ENCODE measurements around the gene CIB1.
"Not testable (repeated sequence)": the region's sequence is repeated elsewhere in the genome, so short reads cannot be mapped to it uniquely, and the experiment has no call there.

CIB1 gene

DNA sequence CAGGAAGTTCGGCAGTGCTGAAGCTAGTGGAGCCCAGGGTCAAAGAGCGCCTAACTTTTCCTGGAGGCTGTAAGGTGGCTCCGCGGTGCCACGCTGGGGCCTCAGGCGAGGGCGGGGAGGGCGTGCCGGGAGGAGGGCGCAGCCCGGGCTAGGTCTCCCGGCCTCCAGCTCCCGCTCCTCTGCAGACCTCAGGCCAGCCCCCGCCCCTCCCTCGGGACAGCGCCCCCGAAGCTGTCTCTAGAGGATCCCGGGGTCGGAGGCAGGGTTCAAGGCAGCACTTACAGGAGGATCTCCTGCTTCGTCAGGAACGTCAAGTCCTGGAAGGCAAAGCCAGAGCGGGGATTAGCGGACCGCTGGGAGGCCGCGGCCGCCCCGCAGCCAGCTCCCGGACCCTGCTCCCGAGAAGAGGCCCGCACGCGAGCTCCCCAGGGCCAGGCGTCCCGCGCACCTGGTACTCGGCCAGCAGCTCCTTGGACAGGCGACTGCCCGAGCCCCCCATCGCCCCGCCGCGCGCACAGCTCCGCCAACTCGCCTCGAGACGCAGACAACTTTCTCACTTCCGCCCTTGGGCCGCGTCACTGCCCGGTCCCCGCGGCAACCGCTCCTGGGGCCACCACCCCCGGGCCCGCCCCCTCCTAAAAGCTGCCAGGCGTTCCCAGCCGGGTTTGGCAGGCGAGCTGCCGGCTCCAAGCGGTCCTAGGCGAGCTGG lies at the start of gene CIB1:
CIB1 (minus strand) TSS at position 555 of the 709 bp plus-strand sequence; CDS start at position 499, 56 bp downstream.
- FAIRE-seq (no peak), DNase-seq (ENCODE audit: extremely low spot score, insufficient read length, low read depth) (peak; percentile 94)

- not testable (repeated sequence) for DNase-seq (ENCODE audit: extremely low spot score, insufficient read length, low read depth); FAIRE-seq
Observed at GRCh38 chr15:90281637-90282036, 47.9 kb upstream of the CIB1 start.

DNA sequence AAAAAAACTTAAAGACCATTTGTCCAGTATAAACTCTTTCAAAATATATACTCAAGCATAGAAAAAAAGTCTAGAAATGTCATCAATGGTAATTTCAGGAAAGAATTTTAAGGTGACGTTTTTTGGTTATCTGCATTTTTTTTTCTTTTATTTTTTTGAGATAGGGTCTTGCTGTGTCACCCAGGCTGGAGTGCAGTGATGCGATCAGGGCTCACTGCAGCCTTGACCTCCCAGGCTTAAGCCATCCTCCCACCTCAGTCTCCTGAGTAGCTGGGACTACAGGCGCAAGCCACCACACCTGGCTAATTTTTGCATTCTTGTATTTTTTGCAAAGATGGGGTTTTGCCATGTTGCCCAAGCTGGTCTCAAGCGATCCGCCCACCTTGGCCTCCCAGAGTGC lies 47.0 kb upstream of the CIB1 start:
- not testable (repeated sequence) for FAIRE-seq; DNase-seq (ENCODE audit: extremely low spot score, insufficient read length, low read depth)

DNA sequence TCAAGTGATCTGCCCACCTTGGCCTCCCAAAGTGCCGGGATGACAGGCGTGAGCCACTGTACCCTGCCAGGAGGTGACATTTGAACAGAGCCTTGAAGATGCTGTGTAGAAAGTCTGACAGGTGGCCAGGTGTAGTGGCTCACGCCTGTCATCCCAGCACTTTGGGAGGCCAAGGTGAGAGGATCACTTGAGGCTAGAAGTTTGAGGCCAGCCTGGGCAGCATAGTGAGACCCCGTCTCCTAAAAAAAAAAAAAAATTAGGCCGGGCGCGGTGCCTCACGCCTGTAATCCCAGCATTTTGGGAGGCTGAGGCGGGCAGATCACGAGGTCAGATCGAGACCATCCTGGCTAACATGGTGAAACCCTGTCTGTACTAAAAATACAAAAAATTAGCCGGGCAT lies 44.7 kb upstream of the CIB1 start:
- FAIRE-seq; DNase-seq (ENCODE audit: extremely low spot score, insufficient read length, low read depth): not testable (repeated sequence)

DNA sequence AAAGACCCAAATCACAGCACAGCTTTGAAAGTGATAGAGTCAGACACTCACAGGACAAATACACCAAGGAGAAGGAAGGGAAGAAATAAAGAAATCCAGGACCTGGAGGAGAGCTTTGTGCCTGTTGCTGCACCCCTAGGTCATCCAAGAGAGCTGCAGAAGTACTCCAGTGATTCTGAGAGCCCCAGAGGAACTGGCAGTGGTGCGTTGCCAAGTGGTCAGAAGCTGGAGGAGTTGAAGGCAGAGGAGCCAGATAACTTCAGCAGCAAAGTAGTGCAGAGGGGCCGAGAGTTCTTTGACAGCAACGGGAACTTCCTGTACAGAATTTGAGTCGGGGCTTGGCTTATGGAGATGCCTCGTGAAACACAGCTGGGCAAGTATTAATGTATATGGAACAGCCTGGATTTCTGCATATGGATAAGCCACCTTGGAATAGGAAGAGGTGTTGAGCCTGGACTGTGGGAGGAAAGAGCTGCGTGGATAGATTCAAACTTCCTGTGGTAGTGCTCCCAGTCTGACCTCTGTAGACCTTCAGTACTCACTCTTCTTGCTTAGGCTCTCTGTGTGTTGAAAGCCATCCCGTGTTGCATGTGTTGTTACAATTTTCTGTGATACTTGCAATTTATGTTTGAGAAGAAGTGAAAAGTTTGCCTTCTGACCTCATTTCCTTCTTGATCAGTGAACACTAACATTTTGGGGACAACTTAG lies 37.9 kb upstream of the CIB1 start:
- DNase-seq (ENCODE audit: extremely low spot score, insufficient read length, low read depth) (no peak), FAIRE-seq (no peak)

DNA sequence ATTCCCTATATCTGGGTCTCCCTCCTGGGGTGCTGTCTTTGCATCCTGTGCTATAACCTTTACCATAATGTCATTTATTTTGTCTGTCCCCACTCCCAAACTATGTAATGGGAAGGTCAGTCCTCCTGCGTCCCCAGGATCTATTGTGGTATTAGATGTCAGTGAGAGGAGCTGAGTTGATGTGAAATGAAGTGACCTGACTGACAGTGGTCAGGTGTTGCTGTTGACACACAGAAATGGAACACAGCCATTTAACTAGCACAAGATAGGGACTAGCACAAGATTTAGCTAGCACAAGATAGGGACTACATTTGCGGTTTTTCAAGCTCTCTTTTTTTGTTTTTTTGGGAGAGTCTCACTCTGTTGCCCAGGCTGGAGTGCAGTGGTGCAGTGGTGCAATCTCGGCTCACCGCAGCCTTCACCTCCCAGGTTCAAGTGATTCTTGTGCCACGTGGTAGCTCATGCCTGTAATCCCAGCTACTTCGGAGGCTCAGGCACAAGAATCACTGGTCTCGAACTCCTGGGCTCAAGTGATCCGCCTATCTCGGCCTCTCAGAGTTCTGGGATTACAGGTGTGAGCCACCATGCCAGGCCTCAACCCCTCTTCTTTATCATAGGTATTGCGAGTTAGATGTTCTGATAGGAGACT lies 36.9 kb upstream of the CIB1 start:
- DNase-seq (ENCODE audit: extremely low spot score, insufficient read length, low read depth) (no peak), FAIRE-seq (no peak)

GRCh38 chr15:90268415-90268814 lies 34.7 kb upstream of the CIB1 start:
- FAIRE-seq: no peak
- no peak for DNase-seq (ENCODE audit: extremely low spot score, insufficient read length, low read depth)

- FAIRE-seq (no peak), DNase-seq (ENCODE audit: extremely low spot score, insufficient read length, low read depth) (no peak)
Observed at GRCh38 chr15:90266485-90266884, 32.7 kb upstream of the CIB1 start.

- DNase-seq (ENCODE audit: extremely low spot score, insufficient read length, low read depth): no peak
- peak; percentile 35 for FAIRE-seq
Observed at GRCh38 chr15:90266061-90266431, 32.3 kb upstream of the CIB1 start.

- FAIRE-seq (peak; percentile 92), DNase-seq (ENCODE audit: extremely low spot score, insufficient read length, low read depth) (peak; percentile 70)
Observed at GRCh38 chr15:90265271-90266060, 31.7 kb upstream of the CIB1 start, which contains the start of gene NGRN. Gene NGRN, plus strand, starts transcription at chr15:90265672. Its CDS starts 41 bp downstream, at chr15:90265713.

GRCh38 chr15:90264671-90265070 lies 30.9 kb upstream of the CIB1 start:
- FAIRE-seq (no peak), DNase-seq (ENCODE audit: extremely low spot score, insufficient read length, low read depth) (no peak)

DNA sequence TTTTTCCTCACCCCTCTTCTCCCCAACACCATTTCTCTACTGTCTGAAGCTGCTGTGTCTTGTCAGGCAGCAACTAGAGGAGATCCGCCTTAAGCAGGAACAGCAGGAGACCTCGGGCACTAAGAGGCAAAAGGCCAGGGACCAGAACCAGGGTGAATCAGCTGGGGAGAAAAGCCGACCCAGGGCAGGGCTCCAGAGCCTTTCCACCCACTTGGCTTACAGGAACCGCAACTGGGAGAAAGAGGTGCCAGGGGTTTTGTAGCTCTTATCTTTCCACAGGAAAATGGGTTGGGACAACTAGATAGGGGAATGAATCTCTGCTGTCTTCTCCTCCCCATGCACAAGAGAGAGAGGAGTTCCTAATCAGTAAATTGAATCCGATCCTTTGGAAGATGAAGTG lies 28.7 kb upstream of the CIB1 start:
- DNase-seq (ENCODE audit: extremely low spot score, insufficient read length, low read depth) (no peak), FAIRE-seq (no peak)

DNA sequence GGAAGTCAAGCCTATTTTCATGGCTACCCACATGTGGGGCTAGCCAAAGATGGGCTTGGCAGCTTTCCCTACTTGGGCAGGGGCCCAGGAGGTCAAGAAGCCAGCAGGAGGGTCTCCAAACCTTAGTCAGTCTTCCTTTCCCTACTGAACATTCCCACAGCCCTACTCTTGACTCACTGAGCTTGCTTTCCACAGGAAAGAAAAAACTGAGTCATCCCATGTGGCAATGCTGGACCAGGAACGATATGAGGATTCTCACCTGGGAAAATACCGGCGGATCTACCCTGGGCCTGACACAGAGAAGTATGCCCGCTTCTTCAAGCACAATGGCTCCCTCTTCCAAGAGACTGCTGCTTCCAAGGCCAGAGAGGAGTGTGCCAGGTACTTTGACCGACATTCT lies 28.1 kb upstream of the CIB1 start:
- DNase-seq (ENCODE audit: extremely low spot score, insufficient read length, low read depth) (no peak), FAIRE-seq (no peak)

DNA sequence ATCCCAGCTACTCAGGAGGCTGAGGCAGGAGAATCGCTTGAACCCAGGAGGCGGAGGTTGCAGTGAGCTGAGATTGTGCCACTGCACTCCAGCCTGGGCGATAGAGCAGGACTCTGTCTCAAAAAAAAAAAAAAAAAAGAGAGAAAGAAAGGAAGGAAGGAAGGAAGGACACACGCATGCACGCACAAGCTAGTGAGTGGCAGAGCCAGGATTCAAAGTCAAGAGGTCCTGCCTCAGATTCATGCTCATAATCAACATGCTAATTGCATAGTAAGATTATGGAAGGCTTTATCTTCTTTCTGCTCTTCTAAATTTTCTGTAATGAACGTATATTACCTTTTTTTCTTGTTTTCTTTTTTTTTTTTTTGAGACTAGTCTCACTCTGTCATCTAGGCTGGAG lies 27.0 kb upstream of the CIB1 start:
- not testable (repeated sequence) for DNase-seq (ENCODE audit: extremely low spot score, insufficient read length, low read depth); FAIRE-seq

DNA sequence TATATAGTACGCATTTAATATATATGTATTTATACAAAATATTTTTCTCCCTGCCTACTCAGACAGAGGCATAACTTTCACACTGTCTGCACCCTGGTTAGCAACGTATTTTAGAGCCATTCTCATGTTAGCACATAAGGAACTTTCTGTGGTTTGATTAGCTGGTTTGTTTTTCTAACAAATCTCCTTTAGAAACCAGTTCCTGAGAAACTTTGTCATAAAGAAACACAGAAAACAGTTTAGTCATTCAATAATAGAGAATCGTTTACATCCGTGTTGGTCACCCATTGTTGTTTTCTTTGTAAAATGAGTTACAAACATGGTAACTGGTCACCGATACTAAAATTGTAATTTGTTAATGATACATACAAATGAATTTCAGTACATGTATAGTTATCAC lies 25.8 kb upstream of the CIB1 start:
- FAIRE-seq (peak; percentile 73), DNase-seq (ENCODE audit: extremely low spot score, insufficient read length, low read depth) (peak; percentile 14)

DNA sequence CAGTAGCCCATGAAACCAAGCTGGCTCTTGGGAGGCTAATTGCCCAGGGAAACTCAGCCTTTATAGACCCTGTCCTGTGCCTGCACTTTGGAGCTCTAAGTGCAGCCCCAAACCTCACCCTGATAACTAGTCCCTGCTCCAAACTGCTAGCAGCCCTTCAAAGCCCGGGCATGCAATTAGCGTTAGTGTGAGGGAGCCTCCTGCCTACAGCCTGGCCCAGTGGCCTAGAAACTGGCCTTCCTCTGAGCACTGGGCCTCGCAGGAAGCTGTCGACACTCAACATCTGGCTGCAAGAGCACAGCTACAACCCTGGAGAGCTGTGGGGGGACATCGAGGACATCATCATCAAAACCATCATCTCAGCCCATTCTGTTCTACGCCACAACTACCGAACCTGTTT lies 24.0 kb upstream of the CIB1 start:
- no peak for FAIRE-seq
- DNase-seq (ENCODE audit: extremely low spot score, insufficient read length, low read depth): no peak

- FAIRE-seq (no peak), DNase-seq (ENCODE audit: extremely low spot score, insufficient read length, low read depth) (peak; percentile 64)
Observed at GRCh38 chr15:90249203-90249863, 15.6 kb upstream of the CIB1 start, which contains the start of gene TTLL13. Gene TTLL13, plus strand, starts transcription at chr15:90249556. Its CDS starts 1,075 bp downstream, at chr15:90250631.

GRCh38 chr15:90248789-90249202 lies 15.1 kb upstream of the CIB1 start:
- DNase-seq (ENCODE audit: extremely low spot score, insufficient read length, low read depth) (no peak), FAIRE-seq (no peak)

- FAIRE-seq (no peak), DNase-seq (ENCODE audit: extremely low spot score, insufficient read length, low read depth) (no peak)
Observed at GRCh38 chr15:90243943-90244639, 10.3 kb upstream of the CIB1 start.
